ENCODE results near the gene DOP1A. TPM values are rescaled to one million over a fixed set of nuclear protein-coding genes. Genes with fewer than 3 reads are reported as not detected.

DOP1A gene
- total RNA-seq, 1 donor from 2014 or later = 17.1 TPM

- no peak for DNase-seq (ENCODE audit: low spot score)
Observed at GRCh38 chr6:83199173-83199862, 131.8 kb downstream of the DOP1A start.

GRCh38 chr6:83199863-83200225, 132.4 kb downstream of the DOP1A start:
- no peak for DNase-seq (ENCODE audit: low spot score)

- no peak for DNase-seq (ENCODE audit: low spot score)
Observed at GRCh38 chr6:83202031-83202430, 134.6 kb downstream of the DOP1A start.

GRCh38 chr6:83215131-83216047, 147.9 kb downstream of the DOP1A start:
- DNase-seq (ENCODE audit: low spot score) = no peak

- DNase-seq (ENCODE audit: low spot score) = no peak
Observed at GRCh38 chr6:83216806-83217205, 149.3 kb downstream of the DOP1A start.

Other genes with a start within 250 kb of the DOP1A start
- 4.2 TPM for gene UBE3D, start 1.8 kb upstream of the DOP1A start, total RNA-seq
- 146 TPM for gene PGM3, start 125.6 kb downstream of the DOP1A start, total RNA-seq
- gene RWDD2A, start 125.7 kb downstream of the DOP1A start, total RNA-seq = 5.7 TPM